Measurements from ENCODE around the gene BCL7C. TPM values are rescaled to one million over a fixed set of nuclear protein-coding genes. Genes with fewer than 3 reads are reported as not detected.
"Not testable (repeated sequence)": the region's sequence is repeated elsewhere in the genome, so short reads cannot be mapped to it uniquely, and the experiment has no call there.

Gene BCL7C
- 22.7 and 22.8 TPM in 2 replicates for total RNA-seq

DNA sequence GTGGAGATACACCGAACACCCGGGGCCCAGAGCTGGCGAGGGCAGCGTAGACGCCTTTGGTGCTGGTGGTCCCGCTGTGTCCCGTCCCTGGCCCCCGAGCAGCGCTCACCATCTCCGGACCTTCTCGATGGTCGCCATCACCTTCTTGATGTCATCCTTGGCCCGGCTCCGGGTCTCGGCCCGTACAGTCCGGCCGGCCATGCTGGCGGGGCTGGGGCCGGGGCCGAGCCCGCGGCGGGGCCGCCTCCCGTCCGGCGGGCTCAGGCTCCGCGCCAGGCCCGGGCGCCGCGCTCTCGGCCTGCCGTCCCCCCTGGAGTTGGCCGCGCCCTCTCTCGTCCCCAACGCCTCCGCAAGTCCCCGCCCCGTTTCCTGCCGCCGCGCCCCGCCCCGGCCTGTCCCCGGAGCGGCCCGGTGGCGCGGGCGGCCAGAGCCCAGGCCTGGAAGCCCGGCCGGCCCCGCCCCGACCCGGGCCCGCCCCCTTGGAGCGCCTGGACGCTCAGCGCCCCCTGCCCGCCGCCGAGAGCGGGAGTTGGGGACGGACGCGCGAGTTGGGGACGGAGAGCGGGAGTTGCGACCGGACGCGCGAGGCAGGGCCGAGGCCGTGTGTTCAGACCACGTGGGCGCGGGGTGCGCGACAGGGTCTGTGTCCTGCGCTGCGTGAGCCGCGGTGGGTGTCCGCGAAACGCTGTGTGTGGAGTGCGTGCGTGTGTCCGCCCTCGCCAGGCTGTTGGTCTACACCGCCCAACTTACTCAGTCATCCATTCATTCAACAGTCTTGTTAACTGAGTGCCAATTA is at the start of gene BCL7C:
BCL7C (minus strand) TSS at position 334 of the 796 bp plus-strand sequence; CDS start at position 201, 133 bp downstream.
- intact Hi-C loops (cut with micrococcal nuclease): loop anchor here (5.0 kb wide), 1 partner anchor 48 kb away; no protein-coding TSS in a partner anchor

GRCh38 chr16:30942426-30942806 is 48.5 kb upstream of the BCL7C start:
- intact Hi-C loops (cut with micrococcal nuclease): loop anchor here (2.0 to 5.0 kb wide), 2 partner anchors 50 to 98 kb away; partner anchors contain the start of gene BCL7C

DNA sequence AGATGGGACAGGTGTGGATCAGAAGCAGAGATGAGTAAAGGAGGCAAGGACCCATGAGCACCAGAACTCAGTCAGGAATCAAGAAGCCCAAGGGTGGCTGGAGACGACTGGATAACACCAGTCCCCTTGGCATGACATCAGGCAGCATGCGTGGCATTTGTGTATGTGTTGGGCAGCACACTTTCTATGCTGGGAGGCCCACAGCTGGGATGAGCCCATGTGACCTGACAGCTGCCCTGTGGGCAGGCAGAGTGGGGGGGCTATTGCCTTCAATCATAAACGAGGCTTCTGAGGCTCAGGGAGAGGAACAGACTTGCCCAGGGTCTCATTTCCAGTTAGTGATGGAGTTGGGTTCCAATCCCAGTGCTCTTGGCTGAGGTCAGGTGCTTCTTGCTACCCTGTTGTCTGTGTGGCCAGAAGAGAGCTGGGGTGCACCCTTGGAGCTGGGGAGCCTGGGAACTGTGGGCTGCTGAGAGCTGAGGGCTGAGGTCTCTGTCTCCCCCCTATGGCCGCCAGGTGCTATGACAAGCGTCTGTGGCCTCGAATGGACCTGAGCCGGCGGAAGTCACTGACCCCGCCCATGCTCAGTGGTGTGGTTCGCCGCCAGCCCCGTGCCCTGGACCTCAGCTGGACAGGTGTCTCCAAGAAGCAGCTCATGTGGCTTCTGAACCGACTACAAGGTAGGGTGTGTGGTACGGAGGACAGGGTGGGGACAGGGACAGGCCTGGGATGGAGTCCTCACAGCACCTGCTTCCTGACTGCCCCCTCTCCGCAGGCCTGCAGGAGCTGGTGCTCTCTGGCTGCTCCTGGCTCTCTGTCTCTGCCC is 47.9 kb upstream of the BCL7C start:
- intact Hi-C loops (cut with micrococcal nuclease): loop anchor here (2.0 to 5.0 kb wide), 2 partner anchors 50 to 97 kb away; partner anchors contain the start of gene BCL7C

DNA sequence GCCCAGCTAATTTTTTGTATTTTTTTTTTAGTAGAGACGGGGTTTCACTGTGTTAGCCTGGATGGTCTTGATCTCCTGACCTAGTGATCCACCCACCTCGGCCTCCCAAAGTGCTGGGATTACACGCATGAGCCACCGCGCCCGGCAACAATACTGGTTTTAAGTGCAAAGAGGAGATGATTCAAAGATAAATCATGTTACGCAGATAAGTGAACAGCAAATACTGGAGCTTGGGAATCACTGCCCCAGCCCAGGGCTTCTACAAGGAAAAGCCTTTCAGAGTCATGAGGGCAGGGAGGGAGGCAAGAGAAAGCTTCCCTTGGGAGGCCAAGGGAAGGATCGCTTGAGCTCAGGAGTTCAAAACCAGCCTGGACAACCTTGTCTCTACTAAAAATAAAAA is 45.7 kb upstream of the BCL7C start:
- intact Hi-C loops (cut with micrococcal nuclease): not testable (repeated sequence)

GRCh38 chr16:30937692-30938091 is 43.8 kb upstream of the BCL7C start:
- intact Hi-C loops (cut with micrococcal nuclease): no loop called here

- intact Hi-C loops (cut with micrococcal nuclease): no loop called here
These were observed 41.1 kb upstream of the BCL7C start for GRCh38 chr16:30934827-30935557.

DNA sequence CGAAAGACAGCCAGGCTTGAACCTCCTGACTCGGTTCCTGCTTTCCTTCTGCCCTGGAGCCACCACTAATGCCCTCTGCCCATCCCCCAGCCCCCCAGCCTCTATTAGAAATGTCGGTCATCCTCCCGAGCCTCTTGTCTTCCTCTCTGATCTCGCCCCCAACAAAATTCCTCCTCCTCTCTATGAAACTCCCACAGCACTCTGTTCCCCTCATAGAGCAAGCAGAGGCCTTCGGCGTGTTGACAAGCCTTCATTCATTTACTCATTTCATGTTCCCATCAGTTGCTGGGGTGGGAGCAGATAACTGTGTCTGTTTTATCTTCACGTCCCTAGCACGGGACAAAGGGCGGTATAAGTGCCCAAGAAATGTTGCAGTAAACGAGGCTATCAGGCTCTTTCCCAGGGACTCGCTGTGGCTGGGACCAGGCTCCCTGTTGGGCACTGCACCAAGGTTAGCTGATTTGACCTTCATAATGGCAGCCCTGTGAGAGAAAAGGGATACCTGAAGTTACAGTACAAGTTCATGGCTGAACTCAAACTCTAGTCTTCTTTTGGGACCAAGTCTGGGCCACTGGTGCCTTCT is 37.3 kb upstream of the BCL7C start:
- intact Hi-C loops (cut with micrococcal nuclease): no loop called here

DNA sequence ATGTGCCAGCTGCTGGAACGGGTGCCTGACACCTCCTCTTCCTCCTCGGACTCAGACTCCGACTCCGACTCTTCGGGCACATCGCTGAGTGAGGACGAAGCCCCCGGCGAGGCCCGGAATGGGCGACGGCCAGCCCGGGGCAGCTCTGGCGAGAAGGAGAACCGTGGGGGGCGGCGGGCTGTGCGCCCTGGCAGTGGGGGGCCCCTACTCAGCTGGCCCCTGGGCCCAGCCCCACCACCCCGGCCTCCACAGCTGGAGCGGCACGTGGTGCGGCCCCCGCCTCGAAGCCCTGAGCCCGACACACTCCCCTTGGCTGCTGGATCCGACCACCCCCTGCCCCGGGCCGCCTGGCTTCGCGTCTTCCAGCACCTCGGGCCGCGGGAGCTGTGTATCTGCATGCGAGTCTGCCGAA is 36.3 kb upstream of the BCL7C start:
- intact Hi-C loops (cut with micrococcal nuclease): no loop called here

- intact Hi-C loops (cut with micrococcal nuclease): no loop called here
These were observed 35.3 kb upstream of the BCL7C start for GRCh38 chr16:30929167-30929566.

DNA sequence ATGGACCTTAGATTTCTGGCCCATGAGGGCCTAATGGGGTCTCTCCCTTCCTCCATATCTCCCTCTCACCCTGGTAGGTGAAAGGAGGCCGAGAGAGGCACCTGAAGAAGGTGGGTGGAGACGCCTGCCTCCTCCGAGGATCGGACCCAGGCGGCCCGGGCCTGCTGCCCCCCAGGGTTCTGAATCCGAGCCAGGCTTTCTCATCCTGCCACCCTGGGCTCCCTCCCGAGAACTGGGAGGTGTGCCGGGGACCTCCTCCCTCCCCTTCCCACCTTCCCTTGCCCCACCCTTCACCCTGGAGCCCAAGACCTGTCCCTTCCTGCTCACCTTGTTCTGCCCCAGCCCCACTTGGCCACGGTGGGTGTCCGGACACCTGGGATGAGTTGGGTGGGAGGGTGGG is 34.5 kb upstream of the BCL7C start:
- intact Hi-C loops (cut with micrococcal nuclease): no loop called here

- intact Hi-C loops (cut with micrococcal nuclease): no loop called here
These were observed 34.0 kb upstream of the BCL7C start for GRCh38 chr16:30927789-30928378.

- intact Hi-C loops (cut with micrococcal nuclease): no loop called here
These were observed 33.3 kb upstream of the BCL7C start for GRCh38 chr16:30926937-30927788.

DNA sequence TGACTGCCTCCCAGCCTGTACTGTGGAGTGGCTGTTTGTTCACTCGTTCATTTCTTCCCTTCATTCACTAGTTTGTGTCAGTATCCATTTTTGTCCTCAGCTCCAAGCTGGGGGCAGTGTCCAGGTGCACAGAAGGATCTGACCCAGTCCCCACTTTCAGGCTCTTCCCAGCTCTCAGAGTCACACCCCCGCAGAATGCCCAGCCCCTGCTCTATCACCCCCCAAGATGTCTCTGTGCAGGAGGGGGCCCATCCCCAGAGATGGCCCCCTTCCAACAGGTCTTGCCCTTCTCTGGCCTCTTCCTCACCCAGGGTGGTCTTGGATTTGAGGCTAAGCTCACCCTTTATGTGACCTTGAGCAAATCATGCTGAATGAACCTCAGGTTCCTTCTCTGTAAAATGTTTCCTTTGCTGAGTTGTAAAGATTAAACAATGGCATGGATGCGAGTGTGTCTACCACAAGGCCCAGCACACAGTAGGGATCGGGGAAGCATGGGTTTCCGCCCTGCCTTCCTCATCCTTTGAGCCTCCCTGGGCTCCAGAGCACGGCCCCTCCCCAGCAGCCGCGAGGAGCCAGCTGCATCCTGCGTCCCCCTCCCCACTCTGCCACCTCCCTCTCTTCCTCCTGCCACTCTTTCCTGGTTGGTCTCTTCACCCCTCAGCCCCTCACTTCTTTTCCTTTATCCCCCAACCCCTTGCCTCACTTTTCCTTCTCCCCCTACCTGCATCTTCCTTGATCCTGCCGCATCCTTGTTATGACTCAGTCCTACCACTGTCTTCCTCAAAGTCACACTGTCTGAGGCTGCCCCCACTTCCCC is 32.3 kb upstream of the BCL7C start:
- intact Hi-C loops (cut with micrococcal nuclease): no loop called here

GRCh38 chr16:30925632-30925987 is 31.7 kb upstream of the BCL7C start:
- intact Hi-C loops (cut with micrococcal nuclease): no loop called here

DNA sequence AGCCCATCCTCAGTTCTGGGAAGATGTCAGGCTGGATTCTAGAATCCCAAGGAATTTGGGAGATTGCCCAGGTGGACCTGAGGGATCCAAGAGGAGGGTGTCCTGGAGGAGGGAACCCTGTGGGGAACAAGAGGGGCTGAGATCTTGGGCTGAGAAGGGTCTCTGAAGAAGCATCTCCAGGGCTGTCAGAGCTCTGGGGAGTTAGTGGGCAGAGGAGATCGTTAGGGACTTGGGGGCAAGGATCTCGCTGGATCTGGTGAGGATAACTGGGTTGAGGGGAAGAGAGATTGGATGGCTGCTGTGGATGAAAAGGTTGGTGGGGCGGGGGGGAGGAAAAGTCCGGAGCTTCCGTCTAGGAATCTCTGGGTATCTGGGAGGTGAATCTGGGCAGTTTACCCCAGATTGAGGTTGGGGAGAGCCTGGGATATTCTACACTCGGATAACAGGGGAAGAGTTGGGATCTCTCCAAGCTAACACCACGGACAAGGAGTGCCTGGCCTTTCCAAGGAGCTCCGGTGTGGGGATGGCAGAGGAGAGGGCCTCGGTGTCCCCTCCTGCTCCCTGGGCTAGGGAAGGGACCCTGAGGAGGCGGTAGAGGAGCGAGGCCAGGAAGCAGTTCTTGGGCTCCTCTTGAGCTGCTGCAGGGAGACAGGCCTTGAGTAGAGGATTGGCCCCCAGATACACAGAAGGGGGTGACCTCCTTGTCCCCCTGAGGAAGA is 31.2 kb upstream of the BCL7C start:
- intact Hi-C loops (cut with micrococcal nuclease): loop anchor here (5.0 kb wide), 2 partner anchors 148 to 353 kb away; partner anchors contain the start of gene ZNF688

- intact Hi-C loops (cut with micrococcal nuclease): loop anchor here (5.0 kb wide), 2 partner anchors 147 to 352 kb away; partner anchors contain the start of gene ZNF688
These were observed 30.4 kb upstream of the BCL7C start for GRCh38 chr16:30924076-30924912.

DNA sequence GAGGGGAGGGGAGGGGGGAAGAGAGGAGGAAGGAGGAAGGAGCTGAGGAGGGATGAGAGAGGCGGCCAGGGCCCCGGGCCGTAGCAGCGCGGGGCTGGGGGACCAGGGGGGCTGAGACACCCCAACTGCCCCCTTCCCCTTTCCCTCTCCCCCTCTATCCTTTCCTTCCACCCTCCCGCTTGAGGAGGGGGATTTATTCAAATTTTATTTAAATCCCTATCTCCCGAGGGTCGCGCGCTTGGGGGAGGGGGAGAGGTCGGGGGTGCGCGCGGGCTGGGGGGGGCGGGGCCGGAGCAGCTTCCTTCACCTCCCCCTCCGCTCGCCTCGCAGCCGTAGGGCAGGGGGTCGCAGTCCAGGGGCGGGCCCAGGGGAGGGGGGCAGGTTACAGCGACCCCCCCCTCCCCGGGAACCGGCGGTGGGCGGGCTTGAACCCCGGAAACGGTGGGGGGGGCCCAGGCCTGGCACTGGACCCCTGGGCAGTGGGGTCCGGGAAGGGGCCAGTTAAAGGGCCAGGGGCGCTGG is 29.7 kb upstream of the BCL7C start, which contains the start of gene FBXL19:
FBXL19 (plus strand) TSS at position 19 of the 522 bp plus-strand sequence. CDS start 2,183 bp downstream, outside the sequence.
- intact Hi-C loops (cut with micrococcal nuclease): loop anchor here (1.0 to 5.0 kb wide), 7 partner anchors 25 to 553 kb away; partner anchors contain the start of genes FBRS, ORAI3, PHKG2 and TBC1D10B

All from T-helper 2 cell treated with Interferon-gamma antibody and Interleukin-4, amounts not matched to agents 100 ng/mL and 5 ng/mL, for 36 hours (primary cell).